ENCODE measurements around the gene WDR27. TPM values are rescaled to one million over a fixed set of nuclear protein-coding genes. Genes with fewer than 3 reads are reported as not detected.
"Not testable (repeated sequence)": the region's sequence is repeated elsewhere in the genome, so short reads cannot be mapped to it uniquely, and the experiment has no call there.

The WDR27 gene
- polyA plus RNA-seq, 3 donors from 2014 or later, result 1.7 to 5.1 (median 4.0) TPM

DNA sequence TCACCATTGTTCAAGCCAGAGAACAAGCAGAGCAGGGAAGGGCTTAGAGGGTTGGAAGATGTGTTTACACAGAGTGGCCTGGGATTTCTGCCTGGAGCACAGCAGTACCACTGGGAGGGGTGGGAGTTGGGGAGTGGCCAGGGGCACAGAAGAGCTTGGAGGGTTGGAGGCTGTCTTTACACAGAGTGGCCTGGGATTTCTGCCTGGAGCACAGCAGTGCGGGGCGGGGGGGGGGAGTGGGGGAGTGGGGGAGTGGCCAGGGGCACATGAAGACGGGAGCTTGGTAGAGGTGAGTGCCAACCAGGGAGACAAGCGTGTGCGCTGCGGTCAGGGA, 50.9 kb downstream of the WDR27 start:
- peaks cover 0 to 3% (median 1%) of the 10 kb centered on the region in 3 donors for H3K27me3 Mint-ChIP-seq (ENCODE audit: low read depth in 3 of 3)

GRCh38 chr6:169650241-169650958, 51.4 kb downstream of the WDR27 start:
- DNase-seq, result no peak
- peaks cover 16 to 18% of the 10 kb centered on the region in 2 donors for H3K4me1 Mint-ChIP-seq
- H3K4me3 Mint-ChIP-seq, result no peak overlapping the region
- H3K27ac Mint-ChIP-seq, result peak overlapping the region in 1 of 6 donors; percentile 31
- H3K36me3 Mint-ChIP-seq, result peaks cover 0 to 5% (median 0%) of the 10 kb centered on the region in 3 donors
- H3K27me3 Mint-ChIP-seq (ENCODE audit: low read depth in 3 of 3), result peaks cover 0 to 3% (median 1%) of the 10 kb centered on the region in 3 donors
- H3K9me3 Mint-ChIP-seq, result no peaks in the 10 kb centered on the region

More for the DNA sequence above, 50.9 kb downstream of the WDR27 start:
- Mint-ChIP-seq H3K4me3 (no peak overlapping the region), H3K27ac (no peak overlapping the region), H3K36me3 (peaks cover 0 to 5% (median 0%) of the 10 kb centered on the region in 3 donors), H3K9me3 (no peaks in the 10 kb centered on the region), H3K4me1 (peaks cover 17 to 21% of the 10 kb centered on the region in 2 donors)
- no peak for DNase-seq

GRCh38 chr6:169648617-169649016, 53.2 kb downstream of the WDR27 start:
- H3K36me3 Mint-ChIP-seq, result peaks cover 0 to 5% (median 0%) of the 10 kb centered on the region in 3 donors
- no peak for DNase-seq
- peaks cover 0 to under 1% of the 10 kb centered on the region in 2 donors for H3K4me1 Mint-ChIP-seq
- no peak overlapping the region for H3K27ac Mint-ChIP-seq
- no peak overlapping the region for H3K4me3 Mint-ChIP-seq
- no peaks in the 10 kb centered on the region for H3K9me3 Mint-ChIP-seq
- peaks cover 0 to 1% (median 0%) of the 10 kb centered on the region in 3 donors for H3K27me3 Mint-ChIP-seq (ENCODE audit: low read depth in 3 of 3)

GRCh38 chr6:169648092-169648491, 53.7 kb downstream of the WDR27 start:
- H3K4me3 Mint-ChIP-seq, result no peak overlapping the region
- peaks cover 0 to 1% (median 0%) of the 10 kb centered on the region in 3 donors for H3K27me3 Mint-ChIP-seq (ENCODE audit: low read depth in 3 of 3)
- H3K36me3 Mint-ChIP-seq, result peaks cover 0 to 8% (median 0%) of the 10 kb centered on the region in 3 donors
- H3K9me3 Mint-ChIP-seq, result no peaks in the 10 kb centered on the region
- H3K4me1 Mint-ChIP-seq, result no peaks in the 10 kb centered on the region
- no peak for DNase-seq
- H3K27ac Mint-ChIP-seq, result no peak overlapping the region

DNA sequence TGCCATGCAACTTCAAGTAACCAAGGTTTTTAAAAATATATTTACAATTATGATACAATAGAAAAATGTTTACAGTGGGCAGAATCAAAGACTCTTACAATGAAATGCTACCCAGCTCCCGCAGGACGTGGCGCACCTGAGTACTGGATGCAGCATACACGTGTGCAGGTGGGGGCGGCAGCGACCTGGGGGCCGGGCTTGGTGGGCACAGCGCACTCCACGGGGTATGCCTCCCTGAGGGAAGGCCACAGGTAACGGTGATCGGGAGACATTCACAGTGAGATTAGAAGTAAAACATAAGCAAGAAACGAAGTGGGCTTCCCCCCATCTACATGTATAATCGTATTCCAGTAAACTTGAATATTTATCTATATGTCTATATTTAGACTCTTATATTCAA, 54.2 kb downstream of the WDR27 start:
- Mint-ChIP-seq H3K27ac (no peak overlapping the region), H3K9me3 (no peaks in the 10 kb centered on the region), H3K27me3 (ENCODE audit: low read depth in 3 of 3) (peaks cover 0 to 1% (median 0%) of the 10 kb centered on the region in 3 donors), H3K36me3 (peaks cover 0 to 8% (median 0%) of the 10 kb centered on the region in 3 donors), H3K4me3 (no peak overlapping the region), H3K4me1 (no peaks in the 10 kb centered on the region)
- DNase-seq, result no peak

- Mint-ChIP-seq H3K27me3 (ENCODE audit: low read depth in 3 of 3) (peaks cover 0 to 1% (median 0%) of the 10 kb centered on the region in 3 donors), H3K27ac (no peak overlapping the region), H3K36me3 (peaks cover 0 to 8% (median 0%) of the 10 kb centered on the region in 3 donors), H3K4me1 (no peaks in the 10 kb centered on the region), H3K4me3 (no peak overlapping the region), H3K9me3 (no peaks in the 10 kb centered on the region)
- DNase-seq, result no peak
These were observed 54.8 kb downstream of the WDR27 start for GRCh38 chr6:169646906-169647567.

GRCh38 chr6:169645459-169645858, 56.4 kb downstream of the WDR27 start:
- not testable (repeated sequence) for H3K27me3 Mint-ChIP-seq (ENCODE audit: low read depth in 3 of 3); DNase-seq; H3K36me3 Mint-ChIP-seq; H3K4me3 Mint-ChIP-seq; H3K9me3 Mint-ChIP-seq; H3K27ac Mint-ChIP-seq; H3K4me1 Mint-ChIP-seq

GRCh38 chr6:169643521-169643920, 58.3 kb downstream of the WDR27 start:
- Mint-ChIP-seq H3K27me3 (ENCODE audit: low read depth in 3 of 3) (no peaks in the 10 kb centered on the region), H3K4me1 (no peaks in the 10 kb centered on the region), H3K9me3 (no peaks in the 10 kb centered on the region), H3K36me3 (peaks cover 0 to 3% (median 2%) of the 10 kb centered on the region in 3 donors), H3K27ac (no peak overlapping the region), H3K4me3 (no peak overlapping the region)
- DNase-seq, result no peak

DNA sequence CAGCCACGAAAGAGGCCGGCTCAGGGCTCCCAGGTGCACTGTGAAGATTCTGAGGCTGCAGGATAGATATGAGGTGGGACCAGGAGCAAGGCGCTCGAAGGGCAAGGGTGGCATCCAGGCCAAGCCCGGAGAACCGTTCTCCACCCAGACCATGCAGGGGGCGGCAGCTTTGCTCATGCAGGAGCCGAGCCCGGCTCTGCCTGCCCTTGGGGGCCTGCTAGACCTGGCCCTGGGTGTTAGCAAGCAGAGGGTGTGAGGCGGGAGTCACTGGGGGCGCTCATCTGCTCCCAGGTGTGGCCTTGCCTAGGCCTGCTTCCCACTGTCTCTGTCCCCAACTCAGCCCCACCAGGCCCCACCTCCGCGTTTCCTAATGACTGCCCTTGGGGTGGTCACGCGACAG, 59.4 kb downstream of the WDR27 start:
- Mint-ChIP-seq H3K9me3 (no peaks in the 10 kb centered on the region), H3K36me3 (peaks cover 3 to 8% (median 3%) of the 10 kb centered on the region in 3 donors), H3K4me3 (no peak overlapping the region), H3K27ac (no peak overlapping the region), H3K4me1 (no peaks in the 10 kb centered on the region), H3K27me3 (ENCODE audit: low read depth in 3 of 3) (no peaks in the 10 kb centered on the region)
- no peak for DNase-seq

DNA sequence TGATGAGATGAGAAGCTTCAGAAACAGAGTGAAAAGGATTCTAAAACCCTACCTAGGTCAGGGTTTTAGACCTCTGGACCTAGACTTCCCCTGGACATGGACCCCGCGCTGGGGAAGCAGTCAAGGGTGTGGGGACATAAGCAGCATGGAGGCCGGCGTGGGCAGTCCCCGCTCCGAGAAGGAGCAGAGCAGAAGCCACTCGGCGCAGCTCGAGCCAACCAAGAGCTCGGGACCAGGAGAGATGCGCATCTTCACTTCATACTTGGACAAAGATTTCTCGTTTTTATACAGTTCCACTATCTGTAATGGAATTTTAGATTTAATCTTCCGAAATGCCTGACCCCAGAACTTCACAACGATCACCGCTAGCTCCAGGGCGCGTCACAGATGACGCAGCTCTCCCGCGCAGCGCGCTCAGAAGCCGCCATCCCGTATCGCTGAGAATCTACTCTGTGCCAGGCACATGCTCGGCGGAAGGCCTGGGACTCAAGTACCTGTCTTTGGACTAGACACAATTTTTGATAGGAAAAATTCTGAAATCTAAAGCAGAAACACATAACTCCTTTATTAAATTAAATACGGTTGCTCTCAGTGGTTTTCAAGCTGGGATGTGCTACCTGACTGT, 60.3 kb downstream of the WDR27 start:
- Mint-ChIP-seq H3K4me1 (no peaks in the 10 kb centered on the region), H3K9me3 (no peaks in the 10 kb centered on the region), H3K27me3 (ENCODE audit: low read depth in 3 of 3) (no peaks in the 10 kb centered on the region), H3K36me3 (peaks cover 3 to 8% (median 8%) of the 10 kb centered on the region in 3 donors), H3K27ac (no peak overlapping the region), H3K4me3 (no peak overlapping the region)
- no peak for DNase-seq

DNA sequence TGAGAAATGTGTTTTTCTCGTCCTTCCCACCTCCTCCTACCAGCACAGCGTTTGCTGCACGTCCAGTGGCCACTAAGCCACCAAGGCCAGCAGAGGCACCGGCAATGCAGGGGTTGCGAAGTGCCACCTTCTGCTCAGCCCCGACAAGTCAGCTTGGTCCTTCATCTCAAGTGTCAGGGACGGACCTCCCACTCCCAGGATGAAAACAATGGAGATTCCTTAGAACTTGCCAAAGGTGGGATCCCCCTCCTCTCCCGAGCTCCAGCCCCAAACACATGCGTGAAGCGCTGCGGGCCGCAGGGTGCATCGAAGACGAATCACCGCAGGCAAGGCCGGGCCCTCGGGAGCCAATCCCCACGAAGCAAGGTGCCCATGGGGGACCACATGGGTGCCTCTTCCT, 60.8 kb downstream of the WDR27 start:
- H3K27ac Mint-ChIP-seq, result no peak overlapping the region
- no peak overlapping the region for H3K4me3 Mint-ChIP-seq
- H3K27me3 Mint-ChIP-seq (ENCODE audit: low read depth in 3 of 3), result no peaks in the 10 kb centered on the region
- no peak for DNase-seq
- peaks cover 3 to 8% (median 8%) of the 10 kb centered on the region in 3 donors for H3K36me3 Mint-ChIP-seq
- no peaks in the 10 kb centered on the region for H3K9me3 Mint-ChIP-seq
- no peaks in the 10 kb centered on the region for H3K4me1 Mint-ChIP-seq

- Mint-ChIP-seq H3K9me3 (no peaks in the 10 kb centered on the region), H3K4me1 (no peaks in the 10 kb centered on the region), H3K27me3 (ENCODE audit: low read depth in 3 of 3) (no peaks in the 10 kb centered on the region), H3K36me3 (peaks cover 3 to 8% (median 8%) of the 10 kb centered on the region in 3 donors), H3K27ac (no peak overlapping the region), H3K4me3 (no peak overlapping the region)
- no peak for DNase-seq
These were observed 61.4 kb downstream of the WDR27 start for GRCh38 chr6:169640351-169640852.

- Mint-ChIP-seq H3K27me3 (ENCODE audit: low read depth in 3 of 3) (no peaks in the 10 kb centered on the region), H3K9me3 (no peaks in the 10 kb centered on the region), H3K4me1 (no peaks in the 10 kb centered on the region), H3K4me3 (no peak overlapping the region), H3K27ac (no peak overlapping the region), H3K36me3 (peaks cover 4 to 9% (median 8%) of the 10 kb centered on the region in 3 donors)
- DNase-seq, result no peak
These were observed 62.1 kb downstream of the WDR27 start for GRCh38 chr6:169639653-169640278.

DNA sequence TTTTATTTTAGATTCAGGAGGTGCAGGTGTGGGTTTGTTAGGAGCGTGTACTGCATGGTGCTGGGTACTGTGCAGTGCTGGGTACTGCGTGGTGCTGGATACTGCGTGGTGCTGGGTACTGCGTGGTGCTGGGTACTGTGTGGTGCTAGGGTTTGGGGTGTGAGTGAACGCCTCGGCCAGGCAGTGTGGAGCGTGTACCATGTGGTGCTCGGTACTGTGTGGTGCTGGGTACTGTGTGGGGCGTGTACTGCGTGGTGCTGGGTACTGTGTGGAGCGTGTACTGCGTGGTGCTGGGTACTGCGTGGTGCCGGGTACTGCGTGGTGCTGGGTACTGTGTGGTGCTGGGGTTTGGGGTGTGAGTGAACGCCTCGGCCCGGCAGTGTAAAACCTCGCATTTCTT, 62.9 kb downstream of the WDR27 start:
- Mint-ChIP-seq H3K4me1 (no peaks in the 10 kb centered on the region), H3K36me3 (peaks cover 9 to 15% (median 15%) of the 10 kb centered on the region in 3 donors), H3K27ac (no peak overlapping the region), H3K9me3 (no peaks in the 10 kb centered on the region), H3K27me3 (ENCODE audit: low read depth in 3 of 3) (no peaks in the 10 kb centered on the region), H3K4me3 (no peak overlapping the region)
- DNase-seq, result no peak

Data from immature natural killer cell (primary cell).